GM21825 (cell line): ENCODE results near the gene TMEM63B.
"Not testable (repeated sequence)": the region's sequence is repeated elsewhere in the genome, so short reads cannot be mapped to it uniquely, and the experiment has no call there.

ENCODE experiments used
- ATAC-seq: cut with Tn5 transposase; IDR thresholded peaks from one replicate; pipeline ENCODE4 v1.9.1; 2021; ENCODE audit warnings: mild to moderate bottlenecking, moderate library complexity; ENCODE audit not compliant: unreplicated experiment

The TMEM63B gene

DNA sequence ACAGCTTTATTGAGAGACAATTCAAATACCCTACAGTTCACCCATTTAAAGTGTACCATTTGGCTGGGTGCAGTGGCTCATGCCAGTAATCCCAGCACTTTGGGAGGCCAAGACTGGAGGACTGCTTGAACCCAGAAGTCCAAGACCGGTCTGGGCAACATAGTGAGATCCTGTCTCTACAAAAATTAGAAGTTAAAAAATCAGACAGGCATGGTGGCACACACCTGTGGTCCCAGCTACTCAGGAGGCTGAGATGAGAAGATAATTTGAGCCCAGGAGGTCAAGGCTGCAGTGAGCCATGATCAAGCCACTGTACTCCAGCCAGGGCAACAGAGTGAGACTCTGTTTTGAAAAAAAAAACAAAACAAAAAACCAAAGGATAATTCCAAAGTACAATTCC lies 40.2 kb downstream of the TMEM63B start:
- ATAC-seq: no peak

DNA sequence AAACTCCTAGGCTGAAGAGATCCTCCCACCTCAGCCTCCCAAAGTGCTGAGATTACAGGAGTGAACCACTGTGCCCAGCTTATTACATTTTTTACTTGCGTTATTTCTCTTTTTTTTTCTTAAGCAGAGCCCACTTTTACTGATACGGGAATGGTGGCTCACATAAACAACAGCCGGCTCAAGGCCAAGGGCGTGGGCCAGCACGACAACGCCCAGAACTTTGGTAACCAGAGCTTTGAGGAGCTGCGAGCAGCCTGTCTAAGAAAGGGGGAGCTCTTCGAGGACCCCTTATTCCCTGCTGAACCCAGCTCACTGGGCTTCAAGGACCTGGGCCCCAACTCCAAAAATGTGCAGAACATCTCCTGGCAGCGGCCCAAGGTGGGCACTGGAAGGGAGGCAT lies 41.8 kb downstream of the TMEM63B start:
- no peak for ATAC-seq

DNA sequence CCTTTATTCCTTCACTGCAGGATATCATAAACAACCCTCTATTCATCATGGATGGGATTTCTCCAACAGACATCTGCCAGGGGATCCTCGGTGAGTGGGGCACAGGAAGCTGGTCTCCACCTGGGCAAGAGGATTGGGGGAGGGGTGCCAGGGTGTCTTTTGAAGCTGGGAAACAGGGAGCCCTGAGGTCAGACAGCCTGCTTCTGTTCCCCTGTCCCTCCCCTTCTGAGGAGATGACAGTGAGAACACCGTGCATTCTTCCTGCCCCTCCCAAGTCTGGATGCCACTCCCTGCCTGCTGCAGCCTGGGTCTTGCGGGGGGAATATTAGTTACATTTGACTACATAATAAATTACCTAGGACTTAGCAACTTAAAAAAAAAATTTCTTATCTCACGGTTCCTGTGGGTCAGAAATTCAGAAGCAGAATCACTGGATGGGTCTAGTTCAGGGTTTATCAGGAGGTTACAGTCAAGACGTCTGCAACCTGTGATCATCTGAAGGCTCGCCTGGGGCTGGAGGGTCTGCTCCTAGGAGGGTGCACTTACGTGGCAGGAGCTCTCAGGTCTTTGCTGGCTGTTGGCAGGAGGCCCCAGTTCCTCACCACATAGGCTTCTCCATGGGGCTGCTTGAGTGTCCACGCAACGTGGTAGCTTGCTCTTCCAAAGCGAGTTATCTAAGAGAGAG lies 42.7 kb downstream of the TMEM63B start:
- no peak for ATAC-seq

DNA sequence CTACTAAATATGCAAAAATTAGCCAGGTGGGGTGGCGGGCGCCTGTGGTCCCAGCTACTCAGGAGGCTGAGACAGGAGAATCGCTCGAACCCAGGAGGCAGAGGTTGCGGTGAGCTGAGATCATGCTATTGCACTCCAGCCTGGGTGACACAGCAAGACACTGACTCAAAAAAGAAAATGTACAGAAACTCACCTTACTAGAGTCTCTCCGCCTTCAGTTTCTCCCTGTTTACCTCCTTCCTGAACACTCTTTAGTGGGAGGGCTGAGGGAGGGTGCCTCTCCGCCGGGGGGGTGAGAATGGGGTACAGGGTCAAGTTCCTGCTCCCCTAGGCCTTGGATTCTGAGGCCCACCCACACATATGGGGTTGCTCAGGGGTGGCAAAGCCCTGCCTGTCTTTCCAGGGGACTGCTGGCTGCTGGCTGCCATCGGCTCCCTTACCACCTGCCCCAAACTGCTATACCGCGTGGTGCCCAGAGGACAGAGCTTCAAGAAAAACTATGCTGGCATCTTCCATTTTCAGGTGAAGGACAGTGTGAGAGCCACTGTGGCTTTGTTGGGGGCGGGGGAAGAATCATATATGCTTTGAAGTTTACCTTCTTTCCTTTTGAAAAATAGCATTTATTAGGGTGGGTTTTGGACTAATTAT lies 44.7 kb downstream of the TMEM63B start:
- no peak for ATAC-seq

DNA sequence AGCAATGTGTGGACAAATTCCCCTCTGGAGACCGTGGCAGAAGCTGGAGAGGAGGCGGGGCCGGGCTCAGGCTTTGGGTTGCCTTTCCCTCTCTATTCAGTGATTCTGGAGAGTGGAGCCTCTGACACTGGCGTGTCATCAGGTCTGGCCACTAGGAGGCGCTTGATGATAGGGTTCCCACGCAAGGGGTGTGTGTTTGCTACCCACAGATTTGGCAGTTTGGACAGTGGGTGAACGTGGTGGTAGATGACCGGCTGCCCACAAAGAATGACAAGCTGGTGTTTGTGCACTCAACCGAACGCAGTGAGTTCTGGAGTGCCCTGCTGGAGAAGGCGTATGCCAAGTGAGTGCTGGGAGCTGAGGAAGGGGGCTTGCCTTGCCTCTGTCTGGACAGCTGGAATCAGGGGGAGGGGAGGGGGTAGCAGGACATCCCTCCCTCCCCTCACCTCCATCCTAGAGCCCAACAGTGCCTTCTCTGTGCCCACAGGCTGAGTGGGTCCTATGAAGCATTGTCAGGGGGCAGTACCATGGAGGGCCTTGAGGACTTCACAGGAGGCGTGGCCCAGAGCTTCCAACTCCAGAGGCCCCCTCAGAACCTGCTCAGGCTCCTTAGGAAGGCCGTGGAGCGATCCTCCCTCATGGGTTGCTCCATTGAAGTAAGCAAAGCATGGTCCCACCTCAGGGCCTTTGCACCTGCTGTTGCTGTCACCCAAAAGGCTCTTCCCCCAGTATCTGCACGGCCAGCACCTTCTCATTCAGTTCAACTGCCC lies 45.6 kb downstream of the TMEM63B start:
- ATAC-seq: peak; percentile 51

DNA sequence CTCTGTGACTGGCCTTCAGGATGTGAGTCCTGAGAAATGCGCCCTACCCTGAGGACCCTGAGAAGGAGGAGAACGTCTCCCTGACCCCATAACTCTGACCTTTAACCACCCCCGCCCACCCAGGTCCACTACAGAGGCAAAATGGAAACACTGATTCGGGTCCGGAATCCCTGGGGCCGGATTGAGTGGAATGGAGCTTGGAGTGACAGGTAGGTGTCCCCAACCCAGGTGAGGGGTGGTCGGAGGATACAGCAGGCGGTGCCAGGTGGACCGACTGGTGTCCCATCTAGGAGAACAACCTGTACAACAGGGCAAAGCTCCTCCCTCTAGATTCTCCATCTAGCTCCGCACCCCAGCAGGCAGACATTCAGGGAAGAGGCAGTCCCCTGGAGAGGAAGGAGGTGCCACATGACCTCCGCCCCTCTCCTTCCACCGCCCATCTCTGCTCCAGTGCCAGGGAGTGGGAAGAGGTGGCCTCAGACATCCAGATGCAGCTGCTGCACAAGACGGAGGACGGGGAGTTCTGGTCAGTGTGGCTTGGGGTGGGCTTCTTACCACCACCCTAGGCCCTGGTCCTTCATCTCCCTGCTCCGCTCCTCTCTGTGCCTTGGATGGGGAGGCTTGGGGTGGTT lies 48.9 kb downstream of the TMEM63B start:
- ATAC-seq: no peak

DNA sequence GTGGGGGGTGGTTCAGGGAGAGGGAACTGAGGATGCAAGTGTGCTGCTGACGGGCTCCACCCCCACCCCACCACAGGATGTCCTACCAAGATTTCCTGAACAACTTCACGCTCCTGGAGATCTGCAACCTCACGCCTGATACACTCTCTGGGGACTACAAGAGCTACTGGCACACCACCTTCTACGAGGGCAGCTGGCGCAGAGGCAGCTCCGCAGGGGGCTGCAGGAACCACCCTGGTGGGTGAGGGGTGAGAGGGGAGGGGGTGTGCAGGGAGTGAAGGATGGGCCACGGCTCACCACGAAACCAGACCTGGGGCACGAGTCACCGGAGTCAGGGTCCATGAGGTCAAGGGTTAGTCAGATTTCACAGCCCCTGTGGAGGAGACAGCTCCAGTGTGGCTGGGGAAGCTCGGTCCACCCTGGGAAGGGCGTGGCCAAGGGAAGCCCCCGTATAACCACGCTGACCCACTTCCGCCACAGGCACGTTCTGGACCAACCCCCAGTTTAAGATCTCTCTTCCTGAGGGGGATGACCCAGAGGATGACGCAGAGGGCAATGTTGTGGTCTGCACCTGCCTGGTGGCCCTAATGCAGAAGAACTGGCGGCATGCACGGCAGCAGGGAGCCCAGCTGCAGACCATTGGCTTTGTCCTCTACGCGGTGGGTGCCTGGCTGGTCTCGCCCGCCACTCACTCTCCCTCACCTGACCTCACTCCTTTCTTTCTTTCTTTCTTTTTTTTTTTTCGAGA lies 49.6 kb downstream of the TMEM63B start:
- ATAC-seq: peak; percentile 38

DNA sequence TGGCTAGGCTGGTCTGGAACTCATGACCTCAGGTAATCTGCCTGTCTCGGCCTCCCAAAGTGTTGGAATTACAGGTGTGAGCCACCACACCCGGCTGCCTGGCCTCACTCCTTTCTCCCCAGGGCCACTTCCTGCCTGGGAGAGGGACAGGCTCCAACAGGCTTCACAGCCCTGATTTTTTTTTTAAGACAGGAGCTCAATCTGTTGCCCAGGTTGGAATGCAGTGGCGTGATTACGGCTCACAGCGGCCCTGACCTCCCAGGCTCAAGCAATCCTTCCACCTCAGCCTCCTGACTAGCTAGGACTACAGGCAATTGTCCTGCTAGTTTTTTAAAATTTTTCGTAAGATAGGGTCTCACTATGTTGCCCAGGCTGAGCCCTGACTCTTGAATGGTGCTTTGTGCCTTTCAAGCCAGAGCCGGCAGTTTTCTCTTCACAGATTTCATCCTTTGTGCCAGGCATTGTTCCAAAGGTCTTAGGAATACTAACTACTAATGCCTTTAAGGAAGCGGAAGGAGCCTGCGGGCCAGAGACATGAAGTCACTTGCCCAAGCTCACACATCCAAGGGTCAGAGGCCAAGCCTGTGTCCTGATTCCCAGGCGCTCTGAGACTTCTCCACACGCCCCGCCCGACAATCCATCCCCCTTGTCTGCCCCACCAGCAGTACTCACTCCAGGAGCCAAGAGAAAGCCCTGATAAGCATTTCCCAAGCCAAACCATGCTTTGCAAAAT lies 50.5 kb downstream of the TMEM63B start:
- ATAC-seq: no peak

DNA sequence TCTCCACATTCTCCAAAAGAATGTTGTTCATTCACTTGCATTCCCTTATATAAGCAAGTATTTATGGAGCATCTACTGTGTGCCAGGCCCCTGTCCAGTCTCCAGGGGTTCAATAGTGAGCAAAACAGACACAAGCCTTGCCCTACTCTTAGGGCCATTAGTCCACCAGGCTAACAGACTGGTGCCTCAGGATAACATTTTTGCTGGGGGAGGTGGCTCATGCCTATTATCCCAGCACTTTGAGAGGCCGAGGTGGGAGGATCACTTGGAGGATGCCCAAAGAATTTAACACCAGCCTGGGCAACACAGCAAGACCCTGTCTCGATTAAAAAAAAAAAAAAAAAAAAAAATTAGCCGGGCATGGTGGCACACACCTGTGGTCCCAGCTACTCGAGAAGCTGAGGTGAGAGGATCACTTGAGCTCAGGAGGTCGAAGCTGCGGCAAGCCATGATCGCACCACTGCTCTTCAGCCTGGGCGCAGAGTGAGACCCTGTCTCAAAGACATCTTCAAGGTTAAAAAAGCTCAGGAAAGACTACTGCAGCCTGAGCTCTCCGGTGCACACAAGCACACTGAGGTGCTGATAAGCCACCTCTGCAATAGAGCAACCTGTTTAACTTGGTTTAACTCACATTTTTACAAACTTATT lies 51.2 kb downstream of the TMEM63B start:
- no peak for ATAC-seq

DNA sequence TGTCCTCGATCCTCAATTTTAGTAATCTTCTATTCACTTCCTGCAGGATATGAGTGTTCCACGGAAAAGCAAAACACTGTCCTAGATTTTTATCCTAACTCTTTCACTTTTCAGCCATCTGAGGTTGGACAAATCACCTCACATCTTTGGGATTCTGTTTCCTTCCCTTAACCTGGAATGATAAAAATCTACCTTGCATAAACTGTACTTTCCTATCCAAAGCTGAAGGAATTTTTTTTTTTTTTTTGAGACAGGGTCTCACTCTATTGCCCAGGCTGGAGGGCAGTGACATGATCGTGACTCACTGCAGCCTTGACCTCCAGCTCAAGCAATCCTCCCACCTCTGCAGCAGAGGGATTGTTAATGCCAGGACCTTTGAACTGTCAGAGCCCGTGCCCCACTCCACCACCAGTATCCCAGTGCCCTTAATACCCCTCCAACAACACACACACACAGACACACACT lies 51.8 kb downstream of the TMEM63B start:
- no peak for ATAC-seq

DNA sequence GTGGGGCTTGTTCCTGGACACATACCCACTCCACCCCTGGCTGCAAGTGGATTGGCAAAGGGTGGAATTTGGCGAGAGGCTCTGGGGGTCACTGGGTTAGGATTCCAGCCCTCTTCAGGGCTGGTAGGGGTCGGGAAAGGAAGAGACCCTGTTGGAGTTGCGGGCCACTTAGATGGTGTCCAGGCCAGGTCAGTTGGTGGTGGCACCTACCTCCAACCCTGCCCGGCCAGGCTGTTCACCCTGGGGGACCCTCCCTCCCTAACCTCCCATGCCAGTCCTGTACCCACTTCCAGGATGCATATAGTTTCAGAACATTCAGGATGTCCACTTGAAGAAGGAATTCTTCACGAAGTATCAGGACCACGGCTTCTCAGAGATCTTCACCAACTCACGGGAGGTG lies 52.3 kb downstream of the TMEM63B start:
- no peak for ATAC-seq

DNA sequence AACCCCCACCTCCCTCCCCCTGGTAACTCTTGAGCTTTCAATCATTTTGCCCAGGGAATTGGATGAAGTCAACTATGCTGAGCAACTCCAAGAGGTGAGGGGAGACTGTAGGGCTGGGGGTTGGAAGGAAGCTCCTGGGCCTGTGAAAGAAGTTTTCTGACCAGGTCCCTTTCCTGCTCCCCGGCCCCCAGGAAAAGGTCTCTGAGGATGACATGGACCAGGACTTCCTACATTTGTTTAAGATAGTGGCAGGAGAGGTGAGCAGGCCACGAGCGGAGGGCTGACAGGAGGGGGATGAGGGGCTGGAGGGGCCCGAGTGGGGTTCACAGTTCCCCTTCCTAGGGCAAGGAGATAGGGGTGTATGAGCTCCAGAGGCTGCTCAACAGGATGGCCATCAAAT lies 53.1 kb downstream of the TMEM63B start:
- ATAC-seq: no peak

DNA sequence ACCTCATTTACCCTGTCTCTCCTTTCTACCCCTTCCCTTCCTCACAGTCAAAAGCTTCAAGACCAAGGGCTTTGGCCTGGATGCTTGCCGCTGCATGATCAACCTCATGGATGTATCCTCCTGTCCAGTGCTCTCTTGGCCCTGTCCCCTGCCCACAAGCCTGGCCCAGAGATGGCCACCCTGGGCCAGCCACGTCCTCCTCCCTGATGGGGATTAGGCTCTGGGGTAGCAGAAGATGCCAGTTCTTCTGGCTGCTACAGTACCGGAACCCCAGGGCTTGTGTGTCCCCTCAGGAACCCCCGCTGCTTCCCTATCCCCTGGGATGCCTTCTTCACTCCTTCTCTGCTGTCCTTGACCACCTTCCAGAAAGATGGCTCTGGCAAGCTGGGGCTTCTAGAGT lies 53.5 kb downstream of the TMEM63B start:
- ATAC-seq: no peak

DNA sequence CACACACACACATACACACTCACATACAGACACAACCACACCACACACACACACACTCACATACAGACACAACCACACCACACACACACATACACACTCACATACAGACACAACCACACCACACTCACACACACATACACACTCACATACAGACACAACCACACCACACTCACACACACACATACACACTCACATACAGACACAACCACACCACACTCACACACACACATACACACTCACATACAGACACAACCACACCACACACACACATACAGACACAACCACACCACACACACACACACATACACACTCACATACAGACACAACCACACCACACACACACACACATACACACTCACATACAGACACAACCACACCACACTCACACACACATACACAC lies 54.4 kb downstream of the TMEM63B start:
- not testable (repeated sequence) for ATAC-seq

DNA sequence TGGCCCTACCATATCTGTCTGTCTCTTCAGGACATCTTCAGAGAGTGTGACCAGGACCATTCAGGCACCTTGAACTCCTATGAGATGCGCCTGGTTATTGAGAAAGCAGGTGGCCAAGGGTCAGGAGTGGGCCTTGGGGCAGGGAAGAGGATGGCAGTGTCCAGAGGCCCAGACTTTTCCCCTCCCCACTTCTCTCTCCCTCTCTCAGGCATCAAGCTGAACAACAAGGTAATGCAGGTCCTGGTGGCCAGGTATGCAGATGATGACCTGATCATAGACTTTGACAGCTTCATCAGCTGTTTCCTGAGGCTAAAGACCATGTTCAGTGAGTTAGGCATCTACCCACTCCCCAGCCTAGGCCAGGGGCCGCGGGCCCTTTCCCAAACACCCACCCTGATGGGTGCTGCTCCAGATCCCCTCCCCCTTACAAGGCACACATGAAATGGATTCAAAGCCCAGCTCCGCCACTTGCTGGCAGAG lies 55.6 kb downstream of the TMEM63B start:
- no peak for ATAC-seq

DNA sequence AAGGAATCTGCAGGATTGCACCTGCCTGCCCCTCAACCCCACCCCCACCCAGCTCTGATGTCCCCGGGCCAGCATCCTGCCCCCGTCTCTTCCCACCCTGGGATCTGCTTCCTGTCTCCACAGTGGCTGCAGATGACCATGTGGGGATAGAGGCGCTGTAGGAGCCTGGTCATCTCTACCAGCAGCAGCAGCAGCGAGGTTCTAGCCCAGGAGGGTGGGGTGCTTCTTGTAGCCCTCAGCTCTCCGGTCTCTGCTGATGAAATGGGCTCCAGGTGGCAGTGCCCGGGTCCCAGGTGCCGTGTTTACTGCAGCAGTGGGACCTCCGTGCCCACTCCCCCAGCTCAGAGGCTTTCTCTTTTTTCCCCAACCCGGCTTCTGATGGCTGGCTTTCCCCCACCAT lies 56.4 kb downstream of the TMEM63B start:
- no peak for ATAC-seq

DNA sequence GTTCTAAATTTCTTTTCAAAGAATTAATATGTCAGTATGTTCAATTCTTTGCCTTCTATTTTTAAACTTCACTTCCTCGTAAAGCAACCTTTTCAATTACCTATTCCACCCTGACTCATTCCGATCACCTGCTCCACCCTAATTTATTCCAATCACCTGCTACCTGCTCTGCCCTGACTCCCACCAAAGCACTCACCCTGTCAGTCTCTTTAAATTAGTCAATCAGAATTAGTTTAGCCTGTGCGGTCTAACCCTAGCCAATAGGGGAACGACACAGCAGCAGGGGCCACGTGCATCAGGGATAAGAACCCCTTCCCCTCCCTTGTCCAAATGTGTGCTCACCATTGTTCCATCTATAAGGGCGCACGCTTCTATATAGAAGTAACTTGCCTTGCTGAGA lies 58.0 kb downstream of the TMEM63B start:
- ATAC-seq: not testable (repeated sequence)

DNA sequence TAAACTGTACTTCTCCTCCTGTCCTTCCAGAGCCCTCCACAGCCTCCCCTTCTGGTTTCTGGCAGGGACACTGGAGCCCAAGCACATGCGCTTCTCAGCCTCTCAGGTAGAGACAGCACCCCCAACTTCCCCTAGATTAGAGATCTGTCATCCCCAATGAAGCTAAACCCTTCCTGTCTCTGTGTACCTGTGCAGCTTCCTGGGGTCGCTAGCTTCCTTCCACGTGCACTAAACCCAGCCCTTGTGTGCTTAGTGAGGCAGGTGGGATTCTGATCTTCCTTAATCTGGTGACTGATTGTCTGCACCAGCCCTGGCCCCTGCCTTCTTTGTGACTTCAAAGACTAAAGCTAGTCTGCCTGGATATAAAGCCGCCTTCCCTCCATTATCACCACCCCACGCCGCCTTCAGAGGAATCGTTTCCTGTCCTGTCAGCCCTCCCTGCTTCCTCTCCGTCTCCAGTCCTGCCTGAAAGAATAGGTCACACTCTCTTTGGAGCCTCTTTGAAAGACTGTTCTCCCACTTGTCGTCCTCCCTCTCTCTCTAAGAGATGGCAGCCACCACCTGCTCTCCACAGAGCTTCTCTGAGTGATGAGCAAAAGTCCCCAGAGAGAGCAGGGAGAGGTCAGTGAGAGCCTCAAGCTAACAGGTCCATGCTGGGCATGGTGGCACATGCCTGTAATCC lies 58.7 kb downstream of the TMEM63B start:
- no peak for ATAC-seq

DNA sequence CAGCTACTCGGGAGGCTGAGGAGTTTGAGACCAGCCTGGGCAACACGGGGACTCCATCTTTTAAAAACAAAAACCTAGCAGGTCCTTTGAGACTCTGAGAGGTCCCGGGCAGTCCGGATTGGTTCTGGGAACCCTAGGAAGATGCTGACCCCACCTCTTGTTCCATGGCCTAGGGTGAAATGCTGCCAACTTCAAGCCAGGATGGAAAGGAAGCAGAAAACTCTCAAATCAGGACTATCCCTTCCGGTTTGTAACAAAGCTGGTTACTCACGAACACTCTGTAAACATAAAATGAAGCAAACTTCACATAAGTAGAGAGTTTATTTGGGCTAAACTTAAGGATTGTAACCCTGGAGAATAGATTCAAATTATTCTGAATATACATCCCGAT lies 59.3 kb downstream of the TMEM63B start:
- no peak for ATAC-seq
